DMS53 (cell line): ENCODE data around the gene LRRC7.
"Not testable (repeated sequence)": the region's sequence is repeated elsewhere in the genome, so short reads cannot be mapped to it uniquely, and the experiment has no call there.

Source experiments
- DNase-seq: peaks from one replicate; lab custom pipeline; 2025; lab: John Stamatoyannopoulos, UW

The LRRC7 gene

GRCh38 chr1:69888016-69888415 lies 320.3 kb downstream of the LRRC7 start:
- peak; percentile 74 for DNase-seq

- peak; percentile 71 for DNase-seq
Observed at GRCh38 chr1:69888657-69889056, 320.9 kb downstream of the LRRC7 start.

- no peak for DNase-seq
Observed at GRCh38 chr1:69898403-69898947, 330.8 kb downstream of the LRRC7 start.

GRCh38 chr1:69911301-69911801 lies 343.6 kb downstream of the LRRC7 start:
- no peak for DNase-seq

- no peak for DNase-seq
Observed at GRCh38 chr1:69913977-69914376, 346.3 kb downstream of the LRRC7 start.

- no peak for DNase-seq
Observed at GRCh38 chr1:69914976-69915765, 347.4 kb downstream of the LRRC7 start.

GRCh38 chr1:69919129-69919921 lies 351.6 kb downstream of the LRRC7 start:
- DNase-seq = no peak

- DNase-seq = no peak
Observed at GRCh38 chr1:69919922-69920273, 352.2 kb downstream of the LRRC7 start.

GRCh38 chr1:69920426-69920825 lies 352.7 kb downstream of the LRRC7 start:
- DNase-seq = no peak

- no peak for DNase-seq
Observed at GRCh38 chr1:69921486-69921885, 353.8 kb downstream of the LRRC7 start.

- not testable (repeated sequence) for DNase-seq
Observed at GRCh38 chr1:69928234-69928633, 360.5 kb downstream of the LRRC7 start.

GRCh38 chr1:69929308-69930057 lies 361.8 kb downstream of the LRRC7 start:
- no peak for DNase-seq

- no peak for DNase-seq
Observed at GRCh38 chr1:69930396-69930795, 362.7 kb downstream of the LRRC7 start.

- no peak for DNase-seq
Observed at GRCh38 chr1:69932760-69933159, 365.0 kb downstream of the LRRC7 start.

GRCh38 chr1:69940231-69940630 lies 372.5 kb downstream of the LRRC7 start:
- DNase-seq = no peak

- no peak for DNase-seq
Observed at GRCh38 chr1:69940816-69941215, 373.1 kb downstream of the LRRC7 start.

- no peak for DNase-seq
Observed at GRCh38 chr1:69943030-69943429, 375.3 kb downstream of the LRRC7 start.

GRCh38 chr1:69946935-69947334 lies 379.2 kb downstream of the LRRC7 start:
- DNase-seq = no peak

GRCh38 chr1:69947837-69948236 lies 380.1 kb downstream of the LRRC7 start:
- peak; percentile 83 for DNase-seq

GRCh38 chr1:69952676-69953075 lies 385.0 kb downstream of the LRRC7 start:
- no peak for DNase-seq

- DNase-seq = not testable (repeated sequence)
Observed at GRCh38 chr1:69962452-69962851, 394.7 kb downstream of the LRRC7 start.

- no peak for DNase-seq
Observed at GRCh38 chr1:69967245-69967766, 399.6 kb downstream of the LRRC7 start.
